HG02840 (cell line): Measurements from ENCODE around the gene MYCBP.

Experiments used
- ATAC-seq: cut with Tn5 transposase; IDR thresholded peaks from one replicate; pipeline ENCODE4 v1.9.1; 2021; ENCODE audit warnings: mild to moderate bottlenecking, moderate library complexity, moderate number of reproducible peaks; ENCODE audit not compliant: unreplicated experiment, low FRiP score

MYCBP gene

GRCh38 chr1:38826886-38827285 is 46.3 kb downstream of the MYCBP start:
- ATAC-seq: no peak

GRCh38 chr1:38826262-38826661 is 46.9 kb downstream of the MYCBP start:
- no peak for ATAC-seq

- ATAC-seq: no peak
These were observed 52.3 kb downstream of the MYCBP start for GRCh38 chr1:38820860-38821259.

- ATAC-seq: no peak
These were observed 53.6 kb downstream of the MYCBP start for GRCh38 chr1:38819516-38819915.

GRCh38 chr1:38819040-38819439 is 54.1 kb downstream of the MYCBP start:
- ATAC-seq: no peak

- ATAC-seq: no peak
These were observed 54.8 kb downstream of the MYCBP start for GRCh38 chr1:38818175-38818976.

- no peak for ATAC-seq
These were observed 55.6 kb downstream of the MYCBP start for GRCh38 chr1:38817267-38818174.

GRCh38 chr1:38815903-38816627 is 57.1 kb downstream of the MYCBP start:
- no peak for ATAC-seq

GRCh38 chr1:38814984-38815464 is 58.1 kb downstream of the MYCBP start:
- ATAC-seq: no peak

- no peak for ATAC-seq
These were observed 58.6 kb downstream of the MYCBP start for GRCh38 chr1:38814444-38814983.

GRCh38 chr1:38812981-38813380 is 60.2 kb downstream of the MYCBP start:
- ATAC-seq: no peak
